Stomach (tissue), 4 donors: Measurements from ENCODE around the gene RASSF9.

Source experiments
- CTCF ChIP-seq, 7 experiments: fragments of 450-650 bp in 4 of 7; fragments of 200-600 bp in 3 of 7; sonication (generic) in 3 of 7; IDR thresholded peaks; one replicate each; pipeline ENCODE4 v1.5.1; 2016 to 2019; ENCODE audit warnings: antibody characterized with exemption in 7 of 7, control low read depth in 2 of 7, mild to moderate bottlenecking in 1 of 7
- EP300 ChIP-seq: sonication (generic); formaldehyde crosslinking; IDR thresholded peaks from one replicate; pipeline ENCODE4 v1.6.1; 2017; ENCODE audit warnings: antibody characterized with exemption

GRCh38 chr12:85798122-85798521 lies 38.1 kb downstream of the RASSF9 start:
- TF ChIP-seq CTCF (IDR thresholded peaks at IDR 0.05): no peak
- no peak for TF ChIP-seq EP300
